ENCODE measurements around the gene STK39. TPM values are rescaled to one million over a fixed set of nuclear protein-coding genes. Genes with fewer than 3 reads are reported as not detected.

The STK39 gene
- total RNA-seq, 1 donor from 2014 or later = 24.6 TPM

- intact Hi-C loops (cut with DNase I) = no loop called here
- DNase-seq (ENCODE audit: low spot score) = no peak
Observed at GRCh38 chr2:168212866-168213265, 34.5 kb downstream of the STK39 start.

GRCh38 chr2:168212167-168212566 lies 35.2 kb downstream of the STK39 start:
- DNase-seq (ENCODE audit: low spot score) = no peak
- intact Hi-C loops (cut with DNase I) = no loop called here

GRCh38 chr2:168211664-168212163 lies 35.7 kb downstream of the STK39 start:
- intact Hi-C loops (cut with DNase I) = no loop called here
- DNase-seq (ENCODE audit: low spot score) = no peak

- intact Hi-C loops (cut with DNase I) = no loop called here
- DNase-seq (ENCODE audit: low spot score) = no peak
Observed at GRCh38 chr2:168210895-168211570, 36.4 kb downstream of the STK39 start.

GRCh38 chr2:168210216-168210894 lies 37.0 kb downstream of the STK39 start:
- no peak for DNase-seq (ENCODE audit: low spot score)
- intact Hi-C loops (cut with DNase I) = no loop called here

GRCh38 chr2:168208652-168209051 lies 38.7 kb downstream of the STK39 start:
- DNase-seq (ENCODE audit: low spot score) = no peak
- intact Hi-C loops (cut with DNase I) = no loop called here

- intact Hi-C loops (cut with DNase I) = no loop called here
- DNase-seq (ENCODE audit: low spot score) = no peak
Observed at GRCh38 chr2:168207851-168208250, 39.5 kb downstream of the STK39 start.

GRCh38 chr2:168203762-168204693 lies 43.4 kb downstream of the STK39 start:
- DNase-seq (ENCODE audit: low spot score) = no peak
- intact Hi-C loops (cut with DNase I) = no loop called here

GRCh38 chr2:168201584-168202116 lies 45.7 kb downstream of the STK39 start:
- no peak for DNase-seq (ENCODE audit: low spot score)
- intact Hi-C loops (cut with DNase I) = no loop called here

- intact Hi-C loops (cut with DNase I) = no loop called here
- no peak for DNase-seq (ENCODE audit: low spot score)
Observed at GRCh38 chr2:168200930-168201583, 46.3 kb downstream of the STK39 start.

GRCh38 chr2:168198476-168199207 lies 48.8 kb downstream of the STK39 start:
- intact Hi-C loops (cut with DNase I) = no loop called here
- DNase-seq (ENCODE audit: low spot score) = no peak

- no peak for DNase-seq (ENCODE audit: low spot score)
- intact Hi-C loops (cut with DNase I) = no loop called here
Observed at GRCh38 chr2:168196764-168197180, 50.6 kb downstream of the STK39 start.

GRCh38 chr2:168194784-168195522 lies 52.4 kb downstream of the STK39 start:
- intact Hi-C loops (cut with DNase I) = no loop called here
- no peak for DNase-seq (ENCODE audit: low spot score)

GRCh38 chr2:168192839-168193616 lies 54.4 kb downstream of the STK39 start:
- DNase-seq (ENCODE audit: low spot score) = no peak
- intact Hi-C loops (cut with DNase I) = no loop called here

- no peak for DNase-seq (ENCODE audit: low spot score)
- intact Hi-C loops (cut with DNase I) = no loop called here
Observed at GRCh38 chr2:168191955-168192785, 55.2 kb downstream of the STK39 start.

- intact Hi-C loops (cut with DNase I) = no loop called here
- no peak for DNase-seq (ENCODE audit: low spot score)
Observed at GRCh38 chr2:168190590-168191336, 56.6 kb downstream of the STK39 start.
